HG02759 (cell line): ENCODE data around the gene UNC5B.
"Not testable (repeated sequence)": the region's sequence is repeated elsewhere in the genome, so short reads cannot be mapped to it uniquely, and the experiment has no call there.

Experiments used
- ATAC-seq: cut with Tn5 transposase; IDR thresholded peaks from one replicate; pipeline ENCODE4 v1.9.1; 2021; ENCODE audit warnings: mild to moderate bottlenecking, moderate library complexity; ENCODE audit not compliant: unreplicated experiment

UNC5B gene

DNA sequence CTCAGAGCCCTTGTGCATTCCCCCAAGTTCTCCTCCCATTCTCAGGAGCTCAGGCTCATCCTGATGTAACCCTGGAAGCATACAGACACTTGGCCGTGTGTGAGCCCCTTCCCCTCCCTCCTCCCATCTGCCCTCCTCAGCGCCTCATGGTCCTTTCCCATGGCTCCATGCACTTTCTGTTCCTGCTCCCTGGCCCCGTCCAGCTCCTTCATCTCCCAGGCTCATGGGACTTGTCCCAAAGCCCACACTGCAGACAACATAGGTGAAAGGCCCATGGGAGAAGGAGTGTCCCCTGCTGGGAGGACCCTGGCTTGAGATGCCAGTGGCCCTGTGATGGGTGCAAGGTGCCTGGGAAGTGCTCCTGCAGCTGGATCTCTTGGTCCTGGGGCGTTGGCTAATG, 82.5 kb downstream of the UNC5B start:
- no peak for ATAC-seq

DNA sequence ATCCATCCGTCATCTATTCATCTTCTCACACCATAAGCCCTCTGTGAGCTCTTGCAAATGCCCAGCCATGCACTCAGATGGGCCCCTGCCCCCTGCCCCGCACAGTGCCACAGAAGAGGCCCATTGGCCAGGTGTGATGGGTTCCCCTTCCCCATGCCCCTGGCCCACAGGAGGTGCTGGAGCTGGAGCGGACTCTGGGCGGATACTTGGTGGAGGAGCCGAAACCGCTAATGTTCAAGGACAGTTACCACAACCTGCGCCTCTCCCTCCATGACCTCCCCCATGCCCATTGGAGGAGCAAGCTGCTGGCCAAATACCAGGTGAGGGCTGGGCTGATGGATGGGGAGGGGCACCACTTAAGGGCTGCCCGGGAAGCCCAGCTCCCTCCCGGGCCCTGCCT, 83.3 kb downstream of the UNC5B start:
- ATAC-seq = no peak

DNA sequence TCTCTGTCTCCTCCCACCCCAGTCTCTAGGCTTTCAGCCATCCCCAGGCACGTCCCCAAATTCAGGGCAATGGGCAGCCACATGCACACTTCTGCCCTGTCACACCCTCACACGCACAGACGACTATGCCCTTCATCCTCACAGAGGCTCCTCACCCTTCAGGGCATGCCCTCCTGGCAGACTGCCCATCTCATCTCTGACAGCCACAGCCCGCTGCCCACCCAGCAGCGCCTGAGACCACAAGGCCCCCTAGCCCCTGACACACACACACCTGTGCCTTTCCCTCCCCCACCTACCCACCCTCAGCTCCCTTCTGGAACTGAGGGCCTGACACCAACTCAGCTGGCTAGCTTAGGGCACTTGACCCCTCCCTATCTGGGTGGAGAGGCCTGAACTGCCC, 83.7 kb downstream of the UNC5B start:
- ATAC-seq = no peak

DNA sequence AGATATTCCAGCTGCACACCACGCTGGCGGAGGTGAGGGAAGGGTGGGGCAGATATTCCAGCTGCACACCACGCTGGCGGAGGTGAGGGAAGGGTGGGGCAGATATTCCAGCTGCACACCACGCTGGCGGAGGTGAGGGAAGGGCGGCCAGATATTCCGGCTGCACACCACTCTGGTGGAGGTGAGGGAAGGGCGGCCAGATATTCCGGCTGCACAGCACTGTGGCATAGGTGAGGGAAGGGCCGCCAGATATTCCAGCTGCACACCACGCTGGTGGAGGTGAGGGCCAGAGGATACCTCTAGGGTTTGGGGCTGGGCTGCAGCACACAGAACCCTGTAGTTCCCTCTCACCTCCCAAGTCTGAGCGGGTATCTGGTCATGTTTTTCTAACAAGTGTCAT, 84.4 kb downstream of the UNC5B start:
- not testable (repeated sequence) for ATAC-seq

DNA sequence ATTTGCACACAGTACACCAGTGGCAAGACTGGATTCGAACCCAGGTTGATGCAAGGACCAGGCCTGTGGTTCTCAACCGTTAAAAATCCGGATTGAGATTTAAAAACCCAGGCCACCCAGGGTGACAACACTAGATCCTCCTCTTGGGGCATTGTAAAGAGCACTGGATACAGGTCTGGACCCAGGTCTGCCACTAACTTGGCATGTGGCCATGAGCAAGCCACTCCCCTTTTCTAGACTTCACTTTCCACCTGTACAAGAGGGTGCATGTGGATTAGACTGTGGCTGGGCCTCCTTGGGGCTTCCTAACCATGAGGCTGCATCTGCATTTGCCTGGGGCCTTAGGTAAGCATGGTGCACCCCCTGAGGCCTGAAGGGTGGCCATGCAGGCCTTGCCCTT, 85.0 kb downstream of the UNC5B start:
- ATAC-seq = no peak

DNA sequence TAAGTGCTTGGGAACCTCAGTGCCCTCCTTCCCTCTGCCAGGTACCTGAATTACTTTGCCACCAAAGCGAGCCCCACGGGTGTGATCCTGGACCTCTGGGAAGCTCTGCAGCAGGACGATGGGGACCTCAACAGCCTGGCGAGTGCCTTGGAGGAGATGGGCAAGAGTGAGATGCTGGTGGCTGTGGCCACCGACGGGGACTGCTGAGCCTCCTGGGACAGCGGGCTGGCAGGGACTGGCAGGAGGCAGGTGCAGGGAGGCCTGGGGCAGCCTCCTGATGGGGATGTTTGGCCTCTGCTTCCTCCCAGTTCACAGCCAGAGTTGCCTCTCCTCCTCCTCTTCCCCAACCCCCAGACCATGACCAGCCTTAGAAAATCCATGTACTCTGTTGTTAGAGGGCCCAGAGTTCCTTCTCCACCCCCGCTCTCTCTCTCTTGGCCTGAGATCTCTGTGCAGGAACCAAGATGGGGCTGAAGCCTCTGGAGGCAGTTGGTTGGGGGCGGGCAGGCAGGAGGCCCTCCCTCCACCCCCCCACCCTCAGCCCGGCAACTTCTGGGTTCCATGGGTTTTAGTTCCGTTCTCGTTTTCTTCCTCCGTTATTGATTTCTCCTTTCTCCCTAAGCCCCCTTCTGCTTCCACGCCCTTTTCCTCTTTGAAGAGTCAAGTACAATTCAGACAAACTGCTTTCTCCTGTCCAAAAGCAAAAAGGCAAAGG, 86.9 kb downstream of the UNC5B start:
- ATAC-seq = no peak

DNA sequence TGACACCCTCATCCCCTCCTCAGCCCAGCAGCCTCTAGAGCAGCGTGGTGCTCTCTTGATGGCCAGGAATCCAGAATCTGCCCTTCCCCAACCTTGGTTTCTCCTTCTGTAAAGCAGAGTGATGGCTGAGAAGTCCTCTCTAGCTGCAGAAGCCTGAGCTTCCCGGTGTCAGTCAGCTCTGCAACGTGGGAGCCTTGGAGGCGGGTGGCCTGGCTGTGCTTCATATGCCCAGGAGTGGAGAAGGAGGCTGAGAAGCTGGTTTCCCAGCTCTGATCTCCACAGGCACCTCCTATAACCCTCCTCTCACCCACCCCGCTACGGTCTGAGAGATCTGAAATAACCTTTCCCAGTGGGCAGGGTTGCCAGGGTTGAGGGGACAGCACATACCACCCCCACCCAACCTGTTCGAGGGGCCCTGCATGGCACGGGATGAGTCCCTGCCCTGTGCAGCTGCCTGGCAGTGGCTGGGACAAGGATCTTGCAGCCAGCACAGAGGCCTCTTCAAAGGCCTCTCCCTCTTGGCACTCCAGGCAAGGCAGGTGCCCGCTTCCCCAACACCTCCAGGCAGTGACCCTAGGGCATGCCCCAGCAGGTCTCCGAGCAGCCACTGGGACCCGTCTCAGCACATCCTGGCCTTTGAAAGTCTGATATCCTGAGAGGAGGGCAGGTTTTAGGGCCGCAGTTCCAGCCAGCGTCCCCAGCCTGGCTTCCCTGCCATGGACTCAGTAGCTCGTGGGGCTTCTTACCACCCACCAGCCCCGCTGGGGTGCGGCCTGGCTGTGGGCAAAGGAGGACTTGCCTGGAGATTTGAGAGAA, 88.4 kb downstream of the UNC5B start:
- no peak for ATAC-seq

DNA sequence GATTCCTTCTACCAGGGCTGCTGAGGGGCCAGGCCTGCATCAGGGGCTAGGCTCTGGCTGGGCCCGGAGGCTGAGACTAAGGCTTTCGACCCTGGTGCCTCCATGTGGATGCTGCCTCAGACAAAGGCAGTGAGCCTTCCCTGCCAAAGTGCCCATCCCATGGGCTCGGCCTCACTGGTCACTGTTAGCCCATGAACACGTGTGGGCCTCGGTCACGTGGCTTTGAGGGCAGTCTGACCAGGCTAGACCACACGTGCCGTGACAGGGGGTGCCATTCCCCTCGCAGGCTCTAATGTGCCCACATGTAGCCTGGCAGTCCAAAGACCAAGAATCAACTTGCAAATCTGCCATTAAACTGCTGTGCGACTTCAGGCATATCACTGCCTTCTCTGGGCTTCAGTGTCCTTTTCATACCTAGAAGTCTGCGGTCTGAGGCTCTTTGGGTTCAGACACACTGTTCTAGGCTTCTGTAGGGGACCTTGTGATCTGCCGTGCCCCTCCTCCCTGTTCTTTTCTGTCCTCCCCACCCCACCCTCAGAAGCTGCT, 89.1 kb downstream of the UNC5B start:
- ATAC-seq = no peak

DNA sequence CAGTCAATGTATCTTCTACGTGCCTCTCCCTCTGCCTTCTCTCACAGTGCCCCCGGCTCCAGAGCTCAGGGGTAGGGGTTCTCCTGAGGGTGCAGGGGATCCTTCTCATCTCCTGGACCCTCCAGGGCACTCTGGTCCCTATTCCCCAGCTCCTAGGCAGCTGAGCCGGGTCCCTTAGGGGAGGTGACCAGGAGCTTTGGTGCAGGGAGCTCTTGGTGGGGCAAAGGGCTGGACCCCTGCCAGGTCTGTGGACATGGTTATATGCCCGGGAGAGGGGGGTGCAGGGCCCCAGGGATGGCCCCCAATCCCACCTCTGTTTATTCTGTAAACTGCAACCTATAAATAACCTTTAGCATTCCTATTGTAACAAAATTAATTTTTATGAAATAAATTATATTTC, 90.1 kb downstream of the UNC5B start:
- ATAC-seq = no peak

DNA sequence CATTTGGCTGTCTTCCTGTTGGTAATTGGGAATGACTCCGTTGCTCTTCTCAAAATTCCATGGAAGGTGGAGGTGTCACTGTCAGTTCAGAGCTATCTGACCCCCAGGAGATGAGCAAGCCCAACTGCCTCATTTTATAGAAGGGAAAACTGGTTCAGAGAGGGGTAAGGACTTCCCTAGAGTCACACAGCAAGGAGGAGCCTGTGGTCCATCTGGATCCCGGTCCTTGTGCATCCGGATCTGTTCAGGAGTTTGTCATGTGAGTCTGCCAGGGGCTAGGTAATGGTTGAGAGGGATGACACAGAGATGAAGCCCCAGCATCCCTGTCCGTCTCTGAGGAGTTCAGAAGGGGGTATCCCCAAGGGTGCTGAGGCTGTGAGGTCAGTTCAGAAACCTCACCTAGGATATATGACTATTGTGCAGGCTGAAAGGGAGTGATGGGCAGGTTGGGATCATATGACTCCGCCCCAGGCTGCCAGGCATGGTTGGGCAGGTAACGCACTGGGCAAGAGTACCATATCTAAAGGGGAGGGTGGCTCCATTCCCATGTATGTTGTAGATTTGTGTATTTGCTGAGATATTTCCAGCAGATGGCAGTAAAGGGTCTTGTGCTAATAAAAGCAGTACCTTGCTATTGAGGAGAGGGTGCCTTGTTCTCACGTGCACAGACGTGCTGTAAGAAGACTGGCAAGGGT, 90.7 kb downstream of the UNC5B start:
- no peak for ATAC-seq

DNA sequence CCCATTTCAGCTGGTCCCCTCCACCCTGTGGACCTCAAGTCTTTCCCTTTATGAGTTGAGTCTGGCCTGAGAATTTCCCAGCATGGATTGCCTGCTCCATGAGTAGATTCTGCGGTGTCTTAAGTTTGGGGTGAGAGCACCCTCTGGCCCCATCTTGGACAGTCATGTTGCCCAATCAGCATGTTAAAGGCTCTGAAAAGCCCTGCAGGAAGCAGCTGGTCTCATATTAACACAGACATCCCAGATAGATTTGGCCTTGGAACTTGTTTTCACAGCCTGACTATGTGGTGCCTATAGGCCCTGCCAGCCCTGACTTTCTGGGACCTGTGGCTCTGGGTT, 91.2 kb downstream of the UNC5B start:
- no peak for ATAC-seq

DNA sequence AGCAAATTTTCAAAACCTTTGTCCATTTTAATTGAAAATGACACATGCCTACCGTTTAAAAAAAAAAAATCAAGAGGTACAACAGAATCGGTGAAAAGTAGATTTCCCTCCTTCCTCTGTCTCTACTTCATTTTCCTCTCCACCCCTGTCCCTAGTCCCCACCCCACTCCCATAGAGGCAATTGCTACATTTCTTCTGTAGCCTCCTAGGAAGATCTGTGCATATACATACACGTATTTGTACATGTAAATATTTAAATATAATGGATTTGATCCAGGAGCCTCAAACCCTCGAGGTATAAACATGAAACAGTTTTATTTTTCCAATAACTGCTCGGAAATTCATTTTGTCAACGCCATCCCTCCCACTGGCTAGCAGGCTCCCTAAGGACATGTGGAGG, 92.5 kb downstream of the UNC5B start:
- ATAC-seq = no peak

DNA sequence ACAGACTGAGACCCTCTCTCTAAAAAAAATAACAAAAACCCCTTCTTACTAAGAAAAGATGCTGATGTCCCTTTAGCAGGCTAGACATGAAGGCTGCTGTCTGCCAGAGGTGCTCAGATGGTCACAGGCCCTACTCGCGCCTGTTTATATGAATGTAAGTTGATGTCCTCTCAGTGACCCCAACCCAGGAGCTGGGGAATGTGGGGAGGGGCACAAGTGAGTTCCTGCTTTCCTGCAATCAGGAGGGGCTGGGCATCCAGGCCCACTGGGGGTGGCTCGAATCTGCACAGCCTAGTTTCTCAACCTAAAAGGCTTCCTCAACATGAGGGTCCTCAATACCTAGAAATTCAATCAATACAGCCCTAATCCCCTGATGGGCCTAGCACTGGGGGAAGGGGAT, 94.6 kb downstream of the UNC5B start:
- ATAC-seq = no peak

DNA sequence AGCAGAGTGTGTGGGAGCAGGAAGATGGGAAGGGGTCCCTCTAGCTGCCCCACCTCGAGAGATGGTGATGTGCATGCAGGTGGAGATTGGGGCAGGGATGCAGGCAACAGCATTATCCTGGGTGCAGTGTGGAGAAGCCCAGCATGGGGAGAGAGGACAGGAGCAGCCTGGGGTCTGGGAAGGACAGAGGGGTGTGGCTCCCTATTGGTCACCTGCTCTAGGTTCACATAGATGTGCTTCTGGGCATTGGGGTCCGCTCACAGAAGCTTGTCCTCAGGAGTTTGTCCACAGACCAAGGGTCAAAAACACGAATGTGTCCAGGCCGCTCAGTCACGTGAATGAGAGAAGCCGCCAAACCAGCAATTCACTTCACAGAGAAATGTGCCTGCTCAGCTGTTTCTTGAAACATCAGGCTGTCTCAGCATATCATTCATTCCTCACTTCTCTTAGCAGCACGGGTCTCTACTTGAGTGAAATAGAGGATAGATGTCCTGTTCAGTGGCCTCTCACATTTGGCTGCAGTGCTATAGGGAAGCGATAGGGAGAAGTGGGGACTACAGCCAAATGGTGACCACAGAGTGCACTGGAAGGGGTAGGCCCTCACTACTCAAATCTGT, 95.2 kb downstream of the UNC5B start:
- no peak for ATAC-seq

DNA sequence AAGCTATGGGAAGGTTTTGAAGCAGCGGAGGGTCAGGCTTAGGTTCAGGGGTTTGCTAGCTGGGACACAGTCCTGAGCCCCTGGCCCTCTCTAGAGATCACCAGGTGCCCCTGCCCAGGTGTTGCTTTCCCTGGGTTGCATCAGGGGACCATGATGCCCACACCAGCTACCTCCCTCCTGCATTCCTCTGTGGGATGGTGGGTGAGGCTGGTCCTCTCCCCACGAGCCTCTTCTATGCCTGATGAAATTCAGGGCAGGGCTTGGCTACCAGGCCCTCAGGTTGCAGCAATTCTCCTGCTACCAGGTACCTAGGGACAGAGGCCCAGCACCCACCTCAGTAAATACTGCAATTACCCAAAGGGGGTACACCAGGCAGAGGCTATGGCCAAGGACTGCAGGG, 95.9 kb downstream of the UNC5B start:
- ATAC-seq = no peak

DNA sequence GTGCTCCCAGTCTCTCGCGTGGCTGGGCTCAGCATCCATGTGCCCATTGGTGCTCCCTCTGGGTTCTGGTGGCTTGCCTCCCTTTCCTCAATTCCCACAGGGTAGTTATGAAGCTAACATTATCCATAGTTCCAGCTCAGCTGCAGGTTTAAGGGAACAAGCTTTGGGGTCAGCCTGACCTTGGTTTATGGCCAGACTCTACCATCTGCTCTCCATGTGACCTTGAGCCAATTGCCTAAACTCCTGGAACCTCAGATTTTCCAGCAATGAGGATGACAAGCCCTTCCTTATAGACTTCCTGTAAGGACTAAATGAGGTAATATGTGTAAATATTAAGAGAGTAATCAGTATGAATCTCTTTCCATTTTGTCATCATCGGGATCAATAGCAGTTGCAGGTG, 96.6 kb downstream of the UNC5B start:
- no peak for ATAC-seq

DNA sequence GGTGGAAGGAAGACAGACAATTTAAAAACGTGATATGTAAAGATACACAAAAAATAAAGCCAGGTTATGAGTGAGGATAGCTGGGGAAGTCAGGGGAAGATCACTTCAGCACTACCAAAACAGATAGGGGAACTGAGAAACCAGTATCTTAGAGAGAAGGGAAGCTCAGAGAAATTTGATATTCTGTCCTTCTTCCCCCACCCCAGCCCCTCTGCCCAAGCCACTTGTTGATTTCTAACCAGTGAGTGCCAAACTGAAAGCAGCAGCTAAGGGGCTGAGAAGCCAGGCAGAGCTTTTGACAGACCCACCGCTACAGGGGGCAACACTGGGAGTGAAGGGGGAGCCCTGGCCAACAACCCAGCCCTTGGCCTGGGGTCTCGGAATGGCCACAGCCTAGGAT, 97.5 kb downstream of the UNC5B start:
- ATAC-seq = no peak

DNA sequence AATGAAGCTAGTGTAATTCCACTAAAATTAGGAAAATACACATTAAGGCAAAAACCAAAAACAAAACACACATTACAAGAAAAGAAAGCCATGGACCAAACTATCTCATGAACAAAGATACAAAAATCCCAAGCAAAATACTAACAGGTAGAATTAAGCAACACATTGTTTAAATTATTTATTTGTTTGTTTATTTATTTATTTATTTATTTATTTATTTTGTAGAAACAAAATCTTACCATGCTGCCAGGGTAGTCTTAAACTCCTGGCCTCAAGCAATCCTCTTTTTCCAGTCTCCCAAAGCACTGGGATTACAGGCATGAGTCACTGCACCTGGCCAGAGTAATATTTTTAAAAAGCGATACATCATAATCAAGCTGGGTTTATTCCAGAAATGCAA, 99.8 kb downstream of the UNC5B start:
- no peak for ATAC-seq

DNA sequence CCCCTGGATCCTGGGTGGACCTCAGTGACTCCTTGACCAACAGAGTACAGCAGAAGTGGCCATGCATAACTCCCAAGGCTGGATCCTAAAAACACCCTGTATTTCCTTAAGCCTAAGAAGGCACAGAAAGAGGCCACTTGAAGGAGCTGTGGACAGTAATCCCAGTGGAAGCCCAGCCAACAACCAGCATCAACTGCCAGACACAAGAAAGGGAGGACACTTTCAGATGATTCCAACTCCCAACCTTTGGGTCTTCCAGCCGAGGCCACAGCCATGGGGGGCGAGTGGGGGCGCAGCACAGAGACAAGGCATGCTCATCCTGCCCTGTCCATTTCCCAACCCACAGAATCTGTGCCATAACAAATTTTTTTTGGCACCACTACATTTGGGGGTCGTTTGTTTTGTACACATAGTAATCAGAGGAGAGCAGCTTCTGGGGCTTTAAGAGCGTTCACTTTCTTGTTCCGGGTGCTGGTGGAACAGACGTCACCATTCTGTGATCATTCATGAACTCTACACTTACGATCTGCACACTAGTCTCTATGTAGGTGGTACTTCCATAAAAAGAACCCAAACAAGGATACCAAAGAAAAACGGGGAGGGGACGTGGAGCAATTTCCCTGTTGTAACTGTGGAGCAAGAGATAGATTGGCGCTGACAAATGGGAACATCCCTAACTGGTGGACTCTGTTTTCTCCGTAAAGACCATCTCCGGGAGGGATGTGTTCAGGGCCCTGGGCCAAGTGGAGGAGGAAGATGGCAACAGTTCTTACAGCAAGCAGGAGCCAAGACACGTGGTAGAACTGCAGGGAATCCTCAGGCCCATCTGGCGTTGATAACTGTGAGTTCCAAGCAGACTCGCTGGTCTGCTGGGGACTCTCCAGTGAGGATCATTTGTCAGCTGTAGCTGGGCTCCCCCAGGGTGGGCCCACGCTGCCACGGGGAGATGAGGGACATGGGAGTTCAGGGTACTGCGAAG, 100.7 kb downstream of the UNC5B start:
- ATAC-seq = no peak

DNA sequence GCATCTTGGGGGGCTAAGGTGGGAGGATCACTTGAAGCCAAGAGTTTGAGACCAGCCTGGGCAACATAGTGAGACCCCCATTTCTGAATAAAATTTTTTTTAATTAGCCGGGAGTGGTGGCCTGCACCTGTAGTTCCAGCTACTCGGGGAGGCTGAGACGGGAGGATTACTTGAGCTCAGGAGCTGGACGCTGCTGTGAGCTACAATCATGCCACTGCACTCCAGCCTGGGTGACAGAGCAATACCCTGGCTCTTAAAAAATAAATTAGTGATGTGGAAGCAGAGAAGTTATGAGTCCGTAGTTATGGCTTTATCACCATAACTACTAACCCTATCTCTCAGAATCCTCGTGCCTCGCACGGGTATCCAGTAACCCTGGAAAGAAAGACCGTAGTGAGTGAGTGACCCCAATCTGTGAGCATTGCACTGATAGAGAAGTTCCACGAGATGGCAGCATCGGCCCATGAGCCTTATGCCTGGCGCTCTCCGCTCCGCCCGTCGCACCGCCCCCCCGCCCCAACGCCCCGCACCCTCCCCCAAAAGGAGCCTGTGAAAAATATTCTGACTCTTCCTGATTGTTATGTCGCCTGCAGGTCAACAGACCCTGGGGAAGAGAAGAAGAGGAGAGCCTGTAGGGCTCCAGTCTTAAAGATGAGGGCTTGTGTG, 101.8 kb downstream of the UNC5B start:
- no peak for ATAC-seq
